Effector memory CD4-positive, alpha-beta T cell (primary cell): Measurements from ENCODE around the gene SP1.
"Not testable (repeated sequence)": the region's sequence is repeated elsewhere in the genome, so short reads cannot be mapped to it uniquely, and the experiment has no call there.

ENCODE experiments used
- DNase-seq, 3 donors: peaks; one replicate each; pipeline ENCODE4 v3.0.0-alpha.2; 2020
- H3K27ac ChIP-seq: 2 replicates; pipeline ENCODE4 v1.7.0; 2013; ENCODE audit warnings: mild to moderate bottlenecking, low read length, moderate library complexity; ENCODE audit not compliant: insufficient read depth, poor library complexity, severe bottlenecking
- H3K27me3 ChIP-seq: replicated peaks from 2 replicates; pipeline ENCODE4 v1.7.0; 2013; ENCODE audit warnings: mild to moderate bottlenecking, low read length; ENCODE audit not compliant: insufficient read depth, control insufficient read depth, poor library complexity, severe bottlenecking
- H3K36me3 ChIP-seq: 2 replicates; pipeline ENCODE4 v1.7.0; 2013; ENCODE audit warnings: mild to moderate bottlenecking, low read length, moderate library complexity; ENCODE audit not compliant: control insufficient read depth, insufficient read depth
- H3K4me1 ChIP-seq: 2 replicates; pipeline ENCODE4 v1.7.0; 2013; ENCODE audit warnings: low read length, mild to moderate bottlenecking; ENCODE audit not compliant: control insufficient read depth, insufficient read depth, poor library complexity, severe bottlenecking
- H3K4me3 ChIP-seq: 2 replicates; pipeline ENCODE4 v1.7.0; 2013; ENCODE audit warnings: low read length, low read depth, mild to moderate bottlenecking; ENCODE audit not compliant: insufficient read depth, poor library complexity, severe bottlenecking
- H3K9me3 ChIP-seq: 2 replicates; pipeline ENCODE4 v1.7.0; 2013; ENCODE audit warnings: mild to moderate bottlenecking, low read length, moderate library complexity; ENCODE audit not compliant: control insufficient read depth

SP1 gene

GRCh38 chr12:53355121-53355520 is 24.9 kb upstream of the SP1 start:
- DNase-seq, result no peak
- Histone ChIP-seq H3K27me3 (no peaks in the 10 kb centered on the region), H3K9me3 (no peaks in the 10 kb centered on the region), H3K27ac (no peak overlapping the region), H3K4me1 (peaks cover 3% of the 10 kb centered on the region), H3K4me3 (no peak overlapping the region), H3K36me3 (no peaks in the 10 kb centered on the region)

- Histone ChIP-seq H3K36me3 (no peaks in the 10 kb centered on the region), H3K4me1 (no peaks in the 10 kb centered on the region), H3K4me3 (no peak overlapping the region), H3K9me3 (no peaks in the 10 kb centered on the region), H3K27ac (no peak overlapping the region), H3K27me3 (no peaks in the 10 kb centered on the region)
- no peak for DNase-seq
Measured at GRCh38 chr12:53358836-53359419, 21.0 kb upstream of the SP1 start.

- not testable (repeated sequence) for H3K27ac ChIP-seq, H3K36me3 ChIP-seq, H3K4me1 ChIP-seq, H3K4me3 ChIP-seq, H3K9me3 ChIP-seq, DNase-seq, H3K27me3 ChIP-seq
Measured at GRCh38 chr12:53361638-53362037, 18.3 kb upstream of the SP1 start.

GRCh38 chr12:53365245-53365904 is 14.6 kb upstream of the SP1 start:
- DNase-seq, result no peak
- no peaks in the 10 kb centered on the region for H3K9me3 ChIP-seq
- peaks cover 4% of the 10 kb centered on the region for H3K4me1 ChIP-seq
- no peak overlapping the region for H3K4me3 ChIP-seq
- H3K27ac ChIP-seq, result no peak overlapping the region
- H3K27me3 ChIP-seq, result no peaks in the 10 kb centered on the region
- H3K36me3 ChIP-seq, result no peaks in the 10 kb centered on the region

- not testable (repeated sequence) for H3K27me3 ChIP-seq, H3K4me3 ChIP-seq, H3K9me3 ChIP-seq, DNase-seq, H3K36me3 ChIP-seq
- peak overlapping the region; percentile 37 for H3K27ac ChIP-seq
- peaks cover 19% of the 10 kb centered on the region for H3K4me1 ChIP-seq
Measured at GRCh38 chr12:53373554-53374133, 6.3 kb upstream of the SP1 start.

GRCh38 chr12:53374277-53374676 is 5.7 kb upstream of the SP1 start:
- DNase-seq, H3K27ac ChIP-seq, H3K36me3 ChIP-seq, H3K27me3 ChIP-seq, H3K9me3 ChIP-seq, H3K4me3 ChIP-seq: not testable (repeated sequence)
- H3K4me1 ChIP-seq, result peaks cover 19% of the 10 kb centered on the region

GRCh38 chr12:53376747-53377146 is 3.2 kb upstream of the SP1 start:
- Histone ChIP-seq H3K27ac (no peak overlapping the region), H3K4me3 (no peak overlapping the region), H3K27me3 (no peaks in the 10 kb centered on the region), H3K9me3 (no peaks in the 10 kb centered on the region), H3K4me1 (peaks cover 11% of the 10 kb centered on the region), H3K36me3 (no peaks in the 10 kb centered on the region)
- DNase-seq, result no peak

- no peaks in the 10 kb centered on the region for H3K27me3 ChIP-seq
- H3K4me3 ChIP-seq, result no peak overlapping the region
- H3K27ac ChIP-seq, result peak overlapping the region; percentile 66
- no peaks in the 10 kb centered on the region for H3K9me3 ChIP-seq
- peaks cover 11% of the 10 kb centered on the region for H3K36me3 ChIP-seq
- H3K4me1 ChIP-seq, result peaks cover 20% of the 10 kb centered on the region
- no peak for DNase-seq
Measured at GRCh38 chr12:53378222-53378621, 1.8 kb upstream of the SP1 start.

GRCh38 chr12:53378724-53379388 is 1.1 kb upstream of the SP1 start:
- no peak for DNase-seq
- H3K4me1 ChIP-seq, result peaks cover 20% of the 10 kb centered on the region
- H3K27ac ChIP-seq, result peak overlapping the region; percentile 66
- peaks cover 17% of the 10 kb centered on the region for H3K36me3 ChIP-seq
- H3K9me3 ChIP-seq, result no peaks in the 10 kb centered on the region
- H3K27me3 ChIP-seq, result no peaks in the 10 kb centered on the region
- H3K4me3 ChIP-seq, result peak overlapping the region; percentile 45
